ENCODE measurements around the gene DHRS7C. TPM values are rescaled to one million over a fixed set of nuclear protein-coding genes. Genes with fewer than 3 reads are reported as not detected.

Gene DHRS7C, protein sequence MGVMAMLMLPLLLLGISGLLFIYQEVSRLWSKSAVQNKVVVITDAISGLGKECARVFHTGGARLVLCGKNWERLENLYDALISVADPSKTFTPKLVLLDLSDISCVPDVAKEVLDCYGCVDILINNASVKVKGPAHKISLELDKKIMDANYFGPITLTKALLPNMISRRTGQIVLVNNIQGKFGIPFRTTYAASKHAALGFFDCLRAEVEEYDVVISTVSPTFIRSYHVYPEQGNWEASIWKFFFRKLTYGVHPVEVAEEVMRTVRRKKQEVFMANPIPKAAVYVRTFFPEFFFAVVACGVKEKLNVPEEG
- not detected in 2 replicates for total RNA-seq

DNA sequence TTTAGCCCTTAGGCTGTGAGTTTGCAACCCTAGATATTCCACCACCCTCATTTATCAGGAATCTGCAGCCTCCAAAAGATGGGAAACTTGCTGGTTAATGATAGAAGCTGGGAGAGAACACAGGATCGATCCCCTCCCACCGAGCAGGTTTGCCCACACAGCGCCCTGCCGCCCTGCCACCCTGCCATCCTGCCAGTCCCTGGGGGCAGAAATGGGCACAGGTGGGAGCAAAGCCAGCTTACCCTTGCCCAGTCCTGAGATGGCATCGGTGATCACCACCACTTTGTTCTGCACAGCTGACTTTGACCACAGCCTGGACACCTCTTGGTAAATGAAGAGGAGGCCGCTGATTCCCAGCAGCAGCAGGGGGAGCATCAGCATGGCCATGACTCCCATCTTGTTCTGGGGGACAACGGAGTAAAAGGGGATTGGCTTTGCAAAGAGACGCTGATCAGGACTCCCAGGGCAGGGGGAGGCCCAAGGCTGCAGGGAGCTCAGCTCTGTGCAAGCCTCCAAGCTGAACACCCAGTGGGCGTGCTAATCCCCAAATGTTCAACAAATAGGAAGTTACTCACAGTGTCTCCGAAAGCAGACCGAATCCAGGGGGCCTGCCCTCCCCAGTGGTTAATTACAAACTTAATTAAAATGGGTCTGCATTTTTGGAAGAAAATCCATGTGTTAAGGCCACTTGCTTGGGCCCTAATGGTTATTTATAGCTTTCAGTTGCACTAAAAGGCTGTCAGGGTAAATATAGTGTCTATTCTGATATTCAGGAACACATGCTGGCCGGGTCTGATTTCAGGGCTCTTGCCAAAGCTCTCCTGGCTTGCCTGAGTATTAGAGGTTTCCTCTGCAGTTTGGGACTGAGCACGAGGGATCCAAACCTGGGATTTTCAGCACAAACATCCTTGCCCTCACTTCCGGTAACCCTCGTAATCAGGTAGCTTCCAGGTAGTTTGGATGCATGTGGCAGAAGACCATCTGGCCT, at the start of gene DHRS7C:
Gene DHRS7C, minus strand, starts transcription at position 704 of the 988 bp plus-strand sequence. Its CDS starts 308 bp downstream, at position 396.

DNA sequence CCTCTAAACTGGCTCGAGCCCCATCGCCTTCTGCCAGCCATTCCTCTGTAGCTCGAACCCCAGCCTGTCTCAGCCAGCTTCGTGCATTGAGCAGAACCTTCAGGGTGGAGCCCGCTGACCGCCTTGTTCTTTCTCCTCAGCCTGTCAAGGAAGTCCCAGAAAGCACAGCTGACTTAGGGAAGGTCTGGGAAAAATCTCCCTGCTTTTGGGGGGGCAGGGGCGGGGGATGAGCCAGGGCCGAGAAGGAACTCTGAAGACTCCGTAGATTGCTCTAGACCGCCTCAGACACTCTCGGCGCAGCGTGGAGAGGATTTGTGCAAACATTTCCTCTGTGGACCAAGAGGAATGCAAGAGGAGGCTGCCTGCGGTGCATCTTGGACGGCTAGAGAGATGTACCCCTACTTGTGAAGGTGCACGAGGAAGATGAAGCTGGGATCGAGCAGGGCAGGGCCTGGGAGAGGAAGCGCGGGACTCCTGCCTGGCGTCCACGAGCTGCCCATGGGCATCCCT, 34.3 kb upstream of the DHRS7C start, which contains the start of gene GLP2R:
Gene GLP2R, plus strand, starts transcription at position 284 of the 510 bp plus-strand sequence. Its CDS starts 140 bp downstream, at position 424.

DNA sequence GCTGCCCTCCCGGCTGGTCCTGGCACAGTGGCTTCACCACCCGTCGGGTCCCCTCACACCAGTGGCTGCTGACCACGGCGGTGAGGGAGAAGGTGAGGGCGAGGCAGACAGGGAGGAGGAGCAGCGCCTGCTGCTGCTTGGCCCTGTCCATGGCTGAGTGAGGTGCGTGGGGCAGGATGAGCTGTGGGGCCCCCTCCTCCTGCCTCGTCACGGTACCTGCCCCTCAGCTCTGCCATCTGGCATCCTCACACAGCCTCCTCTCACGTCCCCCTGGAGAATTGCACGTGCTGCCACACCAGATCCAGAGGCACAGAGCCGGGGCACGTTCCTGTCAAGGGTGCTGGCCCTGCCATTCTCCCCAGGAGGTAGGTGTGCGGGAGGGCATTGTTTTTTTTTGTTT, 30.5 kb upstream of the DHRS7C start, which contains the start of gene GSG1L2:
Gene GSG1L2, minus strand, starts transcription at position 159 of the 400 bp plus-strand sequence. Its CDS starts 8 bp downstream, at position 151.

Other genes starting within 250 kb of the DHRS7C start
- 65.7 and 77.7 TPM in 2 replicates for gene STX8, start 215.8 kb downstream of the DHRS7C start, total RNA-seq
- gene CFAP52, start 214.9 kb downstream of the DHRS7C start, total RNA-seq: not detected in 2 replicates
- gene USP43, start 146.1 kb downstream of the DHRS7C start, total RNA-seq: 0.13 and 0.22 TPM in 2 replicates
- not detected in 2 replicates for gene GSG1L2, start 30.5 kb upstream of the DHRS7C start, total RNA-seq
- gene GLP2R, start 34.3 kb upstream of the DHRS7C start, total RNA-seq: not detected in 2 replicates
- not detected in 2 replicates for gene RCVRN, start 113.7 kb upstream of the DHRS7C start, total RNA-seq

Measured in thoracic aorta endothelial cell (primary cell).